Cardiac atrium fibroblast (primary cell): ENCODE measurements around the gene NOP14. TPM values are rescaled to one million over a fixed set of nuclear protein-coding genes. Genes with fewer than 3 reads are reported as not detected.

Experiments
- total RNA-seq: library from RNA; depleted of rRNA; stranded (reverse); fragments of >200 nt; gene quantifications from 2 replicates; pipeline ENCODE4 v1.2.3, GENCODE V29; 2015

The NOP14 gene
- 21.2 and 23.5 TPM in 2 replicates for total RNA-seq

GRCh38 chr4:2963175-2963965, at the start of gene NOP14, which contains the start of gene GRK4:
Gene NOP14 (minus strand): TSS chr4:2963406. CDS start chr4:2963319, 87 bp downstream.
Gene GRK4 (plus strand): TSS chr4:2963571. CDS start chr4:2964071, 500 bp downstream.

Other genes with a start within 250 kb of the NOP14 start
- gene TNIP2, start 207.1 kb downstream of the NOP14 start, total RNA-seq: 51.7 and 53.8 TPM in 2 replicates
- gene SH3BP2, start 170.3 kb downstream of the NOP14 start, total RNA-seq: 35.6 and 59.6 TPM in 2 replicates
- gene ADD1, start 119.6 kb downstream of the NOP14 start, total RNA-seq: 135 and 154 TPM in 2 replicates
- gene GRK4, start 165 bp upstream of the NOP14 start, total RNA-seq: 3.6 and 4.7 TPM in 2 replicates
- not detected in 2 replicates for gene HTT-AS, start 111.1 kb upstream of the NOP14 start, total RNA-seq
- 11.0 and 32.7 TPM in 2 replicates for gene HTT, start 111.3 kb upstream of the NOP14 start, total RNA-seq